Activated naive CD4-positive, alpha-beta T cell treated with anti-CD3 and anti-CD28 coated beads, Interleukin-2, amount 50 U/mL, for 24 hours (primary cell): ENCODE measurements around the gene PPP1CC.

Experiments
- H3K27ac Mint-ChIP-seq: one replicate; pipeline ENCODE4 v1.8.0; 2021; ENCODE audit warnings: mild to moderate bottlenecking, mixed read lengths
- H3K27me3 Mint-ChIP-seq: one replicate; pipeline ENCODE4 v1.8.0; 2021; ENCODE audit warnings: mixed read lengths
- H3K36me3 Mint-ChIP-seq: one replicate; pipeline ENCODE4 v1.8.0; 2021; ENCODE audit warnings: mixed read lengths
- H3K4me1 Mint-ChIP-seq: one replicate; pipeline ENCODE4 v1.8.0; 2021; ENCODE audit warnings: mixed read lengths
- H3K4me3 Mint-ChIP-seq: one replicate; pipeline ENCODE4 v1.8.0; 2021; ENCODE audit warnings: mild to moderate bottlenecking, mixed read lengths
- H3K9me3 Mint-ChIP-seq: one replicate; pipeline ENCODE4 v1.8.0; 2021; ENCODE audit warnings: mixed read lengths

Gene PPP1CC

GRCh38 chr12:110742718-110743570 is at the start of gene PPP1CC:
Gene PPP1CC (minus strand): TSS chr12:110742891. CDS start chr12:110742707, 184 bp downstream.
- no peaks in the 10 kb centered on the region for H3K9me3 Mint-ChIP-seq
- H3K4me1 Mint-ChIP-seq = peaks cover 38% of the 10 kb centered on the region
- H3K27me3 Mint-ChIP-seq = no peaks in the 10 kb centered on the region
- peaks cover 24% of the 10 kb centered on the region for H3K36me3 Mint-ChIP-seq
- peak within 1 kb of the TSS; percentile 100 for H3K4me3 Mint-ChIP-seq
- peak within 1 kb of the TSS; percentile 99 for H3K27ac Mint-ChIP-seq

GRCh38 chr12:110791589-110791988 is 48.9 kb upstream of the PPP1CC start:
- peak overlapping the region; percentile 2 for H3K4me3 Mint-ChIP-seq
- peak overlapping the region; percentile 82 for H3K27ac Mint-ChIP-seq
- H3K9me3 Mint-ChIP-seq = no peaks in the 10 kb centered on the region
- H3K36me3 Mint-ChIP-seq = no peaks in the 10 kb centered on the region
- no peaks in the 10 kb centered on the region for H3K27me3 Mint-ChIP-seq
- H3K4me1 Mint-ChIP-seq = peaks cover 15% of the 10 kb centered on the region

GRCh38 chr12:110790301-110790700 is 47.6 kb upstream of the PPP1CC start:
- H3K9me3 Mint-ChIP-seq = no peaks in the 10 kb centered on the region
- no peaks in the 10 kb centered on the region for H3K27me3 Mint-ChIP-seq
- no peak overlapping the region for H3K27ac Mint-ChIP-seq
- H3K36me3 Mint-ChIP-seq = no peaks in the 10 kb centered on the region
- no peak overlapping the region for H3K4me3 Mint-ChIP-seq
- peaks cover 15% of the 10 kb centered on the region for H3K4me1 Mint-ChIP-seq

GRCh38 chr12:110786012-110786411 is 43.3 kb upstream of the PPP1CC start:
- Mint-ChIP-seq H3K36me3 (no peaks in the 10 kb centered on the region), H3K27me3 (no peaks in the 10 kb centered on the region), H3K9me3 (no peaks in the 10 kb centered on the region), H3K4me1 (peaks cover 14% of the 10 kb centered on the region), H3K27ac (no peak overlapping the region), H3K4me3 (no peak overlapping the region)

GRCh38 chr12:110785240-110785639 is 42.5 kb upstream of the PPP1CC start:
- H3K27ac Mint-ChIP-seq = no peak overlapping the region
- H3K4me1 Mint-ChIP-seq = peaks cover 19% of the 10 kb centered on the region
- no peaks in the 10 kb centered on the region for H3K36me3 Mint-ChIP-seq
- H3K27me3 Mint-ChIP-seq = no peaks in the 10 kb centered on the region
- H3K9me3 Mint-ChIP-seq = no peaks in the 10 kb centered on the region
- H3K4me3 Mint-ChIP-seq = no peak overlapping the region

- H3K9me3 Mint-ChIP-seq = no peaks in the 10 kb centered on the region
- no peaks in the 10 kb centered on the region for H3K36me3 Mint-ChIP-seq
- H3K27me3 Mint-ChIP-seq = no peaks in the 10 kb centered on the region
- no peak overlapping the region for H3K27ac Mint-ChIP-seq
- peaks cover 40% of the 10 kb centered on the region for H3K4me1 Mint-ChIP-seq
- H3K4me3 Mint-ChIP-seq = no peak overlapping the region
These were observed 40.2 kb upstream of the PPP1CC start for GRCh38 chr12:110782922-110783321.

- H3K4me1 Mint-ChIP-seq = peaks cover 44% of the 10 kb centered on the region
- H3K27ac Mint-ChIP-seq = peak overlapping the region; percentile 98
- H3K27me3 Mint-ChIP-seq = no peaks in the 10 kb centered on the region
- no peaks in the 10 kb centered on the region for H3K36me3 Mint-ChIP-seq
- H3K4me3 Mint-ChIP-seq = no peak overlapping the region
- H3K9me3 Mint-ChIP-seq = no peaks in the 10 kb centered on the region
These were observed 39.4 kb upstream of the PPP1CC start for GRCh38 chr12:110782094-110782493.

GRCh38 chr12:110780448-110780847 is 37.8 kb upstream of the PPP1CC start:
- H3K9me3 Mint-ChIP-seq = peaks cover 3% of the 10 kb centered on the region
- peak overlapping the region; percentile 49 for H3K4me3 Mint-ChIP-seq
- H3K4me1 Mint-ChIP-seq = peaks cover 60% of the 10 kb centered on the region
- H3K36me3 Mint-ChIP-seq = peaks cover 2% of the 10 kb centered on the region
- H3K27ac Mint-ChIP-seq = peak overlapping the region; percentile 98
- H3K27me3 Mint-ChIP-seq = no peaks in the 10 kb centered on the region

GRCh38 chr12:110778833-110779577 is 36.3 kb upstream of the PPP1CC start:
- Mint-ChIP-seq H3K36me3 (peaks cover 2% of the 10 kb centered on the region), H3K4me1 (peaks cover 64% of the 10 kb centered on the region), H3K4me3 (peak overlapping the region; percentile 72), H3K9me3 (peaks cover 3% of the 10 kb centered on the region), H3K27ac (peak overlapping the region; percentile 98), H3K27me3 (no peaks in the 10 kb centered on the region)

GRCh38 chr12:110776410-110776809 is 33.7 kb upstream of the PPP1CC start:
- peaks cover 3% of the 10 kb centered on the region for H3K9me3 Mint-ChIP-seq
- H3K27me3 Mint-ChIP-seq = no peaks in the 10 kb centered on the region
- peak overlapping the region; percentile 93 for H3K27ac Mint-ChIP-seq
- H3K4me1 Mint-ChIP-seq = peaks cover 75% of the 10 kb centered on the region
- peaks cover 2% of the 10 kb centered on the region for H3K36me3 Mint-ChIP-seq
- H3K4me3 Mint-ChIP-seq = peak overlapping the region; percentile 37

GRCh38 chr12:110775997-110776396 is 33.3 kb upstream of the PPP1CC start:
- peak overlapping the region; percentile 72 for H3K4me3 Mint-ChIP-seq
- H3K27ac Mint-ChIP-seq = peak overlapping the region; percentile 93
- peaks cover 2% of the 10 kb centered on the region for H3K36me3 Mint-ChIP-seq
- H3K4me1 Mint-ChIP-seq = peaks cover 79% of the 10 kb centered on the region
- H3K27me3 Mint-ChIP-seq = no peaks in the 10 kb centered on the region
- peaks cover 3% of the 10 kb centered on the region for H3K9me3 Mint-ChIP-seq

GRCh38 chr12:110774824-110775223 is 32.1 kb upstream of the PPP1CC start:
- Mint-ChIP-seq H3K9me3 (peaks cover 3% of the 10 kb centered on the region), H3K4me3 (no peak overlapping the region), H3K27me3 (no peaks in the 10 kb centered on the region), H3K27ac (peak overlapping the region; percentile 90), H3K36me3 (peaks cover 2% of the 10 kb centered on the region), H3K4me1 (peaks cover 69% of the 10 kb centered on the region)

- Mint-ChIP-seq H3K4me3 (no peak overlapping the region), H3K4me1 (peaks cover 23% of the 10 kb centered on the region), H3K27ac (no peak overlapping the region), H3K36me3 (no peaks in the 10 kb centered on the region), H3K9me3 (no peaks in the 10 kb centered on the region), H3K27me3 (no peaks in the 10 kb centered on the region)
These were observed 26.3 kb upstream of the PPP1CC start for GRCh38 chr12:110768960-110769359.

- Mint-ChIP-seq H3K9me3 (no peaks in the 10 kb centered on the region), H3K4me3 (no peak overlapping the region), H3K36me3 (no peaks in the 10 kb centered on the region), H3K27ac (no peak overlapping the region), H3K27me3 (no peaks in the 10 kb centered on the region), H3K4me1 (peaks cover 23% of the 10 kb centered on the region)
These were observed 25.2 kb upstream of the PPP1CC start for GRCh38 chr12:110767863-110768262.

- no peak overlapping the region for H3K27ac Mint-ChIP-seq
- no peaks in the 10 kb centered on the region for H3K36me3 Mint-ChIP-seq
- H3K4me3 Mint-ChIP-seq = no peak overlapping the region
- H3K9me3 Mint-ChIP-seq = no peaks in the 10 kb centered on the region
- H3K27me3 Mint-ChIP-seq = no peaks in the 10 kb centered on the region
- peaks cover 12% of the 10 kb centered on the region for H3K4me1 Mint-ChIP-seq
These were observed 23.8 kb upstream of the PPP1CC start for GRCh38 chr12:110766311-110767154.
